Panc1 (cell line): Measurements from ENCODE around the gene ZCCHC7.

Experiments used
- POLR2AphosphoS5 ChIP-seq: IDR thresholded peaks from 2 replicates; pipeline ENCODE4 v1.6.1; 2012; ENCODE audit warnings: mild to moderate bottlenecking, low read depth, low read length, moderate library complexity
- SIN3A ChIP-seq: IDR thresholded peaks from 2 replicates; pipeline ENCODE4 v1.6.1; 2012; ENCODE audit warnings: low read depth, mild to moderate bottlenecking, low read length, moderate library complexity, borderline replicate concordance; ENCODE audit not compliant: insufficient read depth
- TCF7L2 ChIP-seq: IDR thresholded peaks from 2 replicates; pipeline ENCODE4 v1.6.1; 2011; ENCODE audit warnings: mild to moderate bottlenecking, low read depth, low read length, inconsistent platforms
- TF ChIP-seq, protein P1 (sequence below): fragments of 450-650 bp; IDR thresholded peaks from 2 replicates; pipeline ENCODE4 v1.5.1; 2017; ENCODE audit warnings: mild to moderate bottlenecking
- TF ChIP-seq, protein P2 (sequence below), 2 experiments: IDR thresholded peaks; 2 replicates each; pipeline ENCODE4 v1.6.1; 2011 to 2012; ENCODE audit warnings: low read depth in 2 of 2, control low read depth in 1 of 2, low read length in 1 of 2, mild to moderate bottlenecking in 1 of 2, moderate library complexity in 1 of 2; ENCODE audit not compliant: insufficient read depth in 1 of 2

DNA sequence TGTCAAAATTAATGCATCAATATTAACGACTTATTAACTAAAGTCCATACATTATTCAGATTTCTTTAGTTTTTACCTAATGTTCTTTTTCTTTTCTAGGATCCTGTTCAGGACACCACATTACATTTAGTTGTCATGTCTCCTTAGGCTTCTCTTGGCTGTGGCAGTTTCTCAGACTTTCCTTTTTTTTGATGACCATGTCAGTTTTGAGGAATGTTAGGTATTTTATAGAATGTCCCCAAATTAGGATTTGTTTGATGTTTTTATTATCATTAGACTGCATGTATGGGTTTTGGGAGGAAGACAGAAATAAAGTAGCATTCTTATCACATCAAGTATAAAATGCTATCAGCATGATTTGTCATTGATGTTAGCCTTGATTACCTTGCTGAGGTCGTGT, 32.0 kb downstream of the ZCCHC7 start:
- TF ChIP-seq, protein P1, sequence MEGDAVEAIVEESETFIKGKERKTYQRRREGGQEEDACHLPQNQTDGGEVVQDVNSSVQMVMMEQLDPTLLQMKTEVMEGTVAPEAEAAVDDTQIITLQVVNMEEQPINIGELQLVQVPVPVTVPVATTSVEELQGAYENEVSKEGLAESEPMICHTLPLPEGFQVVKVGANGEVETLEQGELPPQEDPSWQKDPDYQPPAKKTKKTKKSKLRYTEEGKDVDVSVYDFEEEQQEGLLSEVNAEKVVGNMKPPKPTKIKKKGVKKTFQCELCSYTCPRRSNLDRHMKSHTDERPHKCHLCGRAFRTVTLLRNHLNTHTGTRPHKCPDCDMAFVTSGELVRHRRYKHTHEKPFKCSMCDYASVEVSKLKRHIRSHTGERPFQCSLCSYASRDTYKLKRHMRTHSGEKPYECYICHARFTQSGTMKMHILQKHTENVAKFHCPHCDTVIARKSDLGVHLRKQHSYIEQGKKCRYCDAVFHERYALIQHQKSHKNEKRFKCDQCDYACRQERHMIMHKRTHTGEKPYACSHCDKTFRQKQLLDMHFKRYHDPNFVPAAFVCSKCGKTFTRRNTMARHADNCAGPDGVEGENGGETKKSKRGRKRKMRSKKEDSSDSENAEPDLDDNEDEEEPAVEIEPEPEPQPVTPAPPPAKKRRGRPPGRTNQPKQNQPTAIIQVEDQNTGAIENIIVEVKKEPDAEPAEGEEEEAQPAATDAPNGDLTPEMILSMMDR, result no peak
- TF ChIP-seq POLR2AphosphoS5 (no peak), TCF7L2 (no peak), SIN3A (no peak)
- TF ChIP-seq, protein P2, sequence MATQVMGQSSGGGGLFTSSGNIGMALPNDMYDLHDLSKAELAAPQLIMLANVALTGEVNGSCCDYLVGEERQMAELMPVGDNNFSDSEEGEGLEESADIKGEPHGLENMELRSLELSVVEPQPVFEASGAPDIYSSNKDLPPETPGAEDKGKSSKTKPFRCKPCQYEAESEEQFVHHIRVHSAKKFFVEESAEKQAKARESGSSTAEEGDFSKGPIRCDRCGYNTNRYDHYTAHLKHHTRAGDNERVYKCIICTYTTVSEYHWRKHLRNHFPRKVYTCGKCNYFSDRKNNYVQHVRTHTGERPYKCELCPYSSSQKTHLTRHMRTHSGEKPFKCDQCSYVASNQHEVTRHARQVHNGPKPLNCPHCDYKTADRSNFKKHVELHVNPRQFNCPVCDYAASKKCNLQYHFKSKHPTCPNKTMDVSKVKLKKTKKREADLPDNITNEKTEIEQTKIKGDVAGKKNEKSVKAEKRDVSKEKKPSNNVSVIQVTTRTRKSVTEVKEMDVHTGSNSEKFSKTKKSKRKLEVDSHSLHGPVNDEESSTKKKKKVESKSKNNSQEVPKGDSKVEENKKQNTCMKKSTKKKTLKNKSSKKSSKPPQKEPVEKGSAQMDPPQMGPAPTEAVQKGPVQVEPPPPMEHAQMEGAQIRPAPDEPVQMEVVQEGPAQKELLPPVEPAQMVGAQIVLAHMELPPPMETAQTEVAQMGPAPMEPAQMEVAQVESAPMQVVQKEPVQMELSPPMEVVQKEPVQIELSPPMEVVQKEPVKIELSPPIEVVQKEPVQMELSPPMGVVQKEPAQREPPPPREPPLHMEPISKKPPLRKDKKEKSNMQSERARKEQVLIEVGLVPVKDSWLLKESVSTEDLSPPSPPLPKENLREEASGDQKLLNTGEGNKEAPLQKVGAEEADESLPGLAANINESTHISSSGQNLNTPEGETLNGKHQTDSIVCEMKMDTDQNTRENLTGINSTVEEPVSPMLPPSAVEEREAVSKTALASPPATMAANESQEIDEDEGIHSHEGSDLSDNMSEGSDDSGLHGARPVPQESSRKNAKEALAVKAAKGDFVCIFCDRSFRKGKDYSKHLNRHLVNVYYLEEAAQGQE (IDR thresholded peaks at IDR 0.05; ENCODE audit: insufficient read depth in 1 of 2, low read depth in 2 of 2, low read length in 1 of 2), result no peak
